GM06990 (cell line): Measurements from ENCODE around the gene FUT3.

Source experiments
- DNase-seq: peaks from one replicate; pipeline ENCODE4 v3.0.0-alpha.2; 2011; ENCODE audit not compliant: insufficient read length; ENCODE audit errors: extremely low read depth
- H3K27me3 ChIP-seq: replicated peaks from 2 replicates; pipeline ENCODE4 v1.6.0; 2011; ENCODE audit warnings: low read length; ENCODE audit not compliant: control insufficient read depth, insufficient read depth
- H3K36me3 ChIP-seq: 2 replicates; pipeline ENCODE4 v1.5.1; 2011; ENCODE audit warnings: low read length; ENCODE audit not compliant: control insufficient read depth, insufficient read depth
- H3K4me3 ChIP-seq: replicated peaks from 2 replicates; pipeline ENCODE4 v1.5.1; 2011; ENCODE audit warnings: low read depth, mild to moderate bottlenecking, control low read depth, low read length
- CTCF ChIP-seq: IDR thresholded peaks from 2 replicates; pipeline ENCODE4 v1.5.1; 2011; ENCODE audit warnings: low read length, control low read depth, mild to moderate bottlenecking, inconsistent platforms; ENCODE audit not compliant: insufficient read depth, poor library complexity, severe bottlenecking

FUT3 gene

GRCh38 chr19:5821521-5822180, 29.6 kb downstream of the FUT3 start:
- no peak for TF ChIP-seq CTCF
- H3K36me3 ChIP-seq: no peaks in the 10 kb centered on the region
- DNase-seq: no peak
- H3K4me3 ChIP-seq: no peak overlapping the region
- H3K27me3 ChIP-seq: no peaks in the 10 kb centered on the region

DNA sequence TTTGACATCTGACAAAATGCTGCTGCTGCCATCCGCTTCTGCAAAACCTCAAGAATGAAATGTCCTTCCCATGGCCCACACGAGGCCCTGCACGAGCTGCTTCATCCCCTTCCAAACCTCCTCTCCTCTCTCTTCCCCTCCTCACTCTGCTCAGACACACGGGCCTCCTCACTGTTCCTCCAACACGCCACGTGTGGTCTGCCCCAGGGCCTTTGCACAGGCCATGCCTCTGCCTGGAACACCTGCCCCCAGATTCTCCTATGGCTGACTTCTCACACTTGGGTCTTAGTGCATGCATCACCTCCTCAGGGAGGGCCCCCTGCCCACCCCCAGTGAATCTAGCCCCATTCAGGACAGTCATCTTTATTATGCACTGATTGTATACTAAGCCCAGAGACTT, 30.5 kb downstream of the FUT3 start:
- Histone ChIP-seq H3K4me3 (no peak overlapping the region), H3K27me3 (no peaks in the 10 kb centered on the region), H3K36me3 (no peaks in the 10 kb centered on the region)
- no peak for DNase-seq
- no peak for TF ChIP-seq CTCF

DNA sequence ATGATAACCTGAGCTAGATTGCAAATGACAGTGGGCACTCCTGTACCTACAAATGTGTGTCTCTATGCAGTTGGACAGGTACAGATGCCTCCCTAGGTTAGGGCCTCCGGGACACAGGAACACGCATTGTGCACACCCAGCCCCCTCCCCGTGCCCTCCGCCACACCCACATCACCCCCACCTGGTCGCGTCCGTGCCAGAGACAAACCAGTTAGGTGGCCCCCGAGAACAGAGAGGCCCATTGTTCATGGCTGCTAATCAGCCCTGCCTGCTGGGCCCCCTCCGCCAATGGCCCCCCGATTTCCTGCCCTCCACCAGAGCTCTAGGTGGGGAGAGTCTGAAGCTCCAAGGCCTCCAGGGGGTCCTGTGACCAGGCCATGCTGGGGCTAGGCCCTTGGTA, 32.7 kb downstream of the FUT3 start:
- TF ChIP-seq CTCF: no peak

GRCh38 chr19:5817218-5817617, 34.0 kb downstream of the FUT3 start:
- no peaks in the 10 kb centered on the region for H3K27me3 ChIP-seq
- no peak overlapping the region for H3K4me3 ChIP-seq
- no peak for TF ChIP-seq CTCF
- DNase-seq: no peak
- no peaks in the 10 kb centered on the region for H3K36me3 ChIP-seq

More for the DNA sequence above, 32.7 kb downstream of the FUT3 start:
- no peak for DNase-seq
- Histone ChIP-seq H3K27me3 (no peaks in the 10 kb centered on the region), H3K4me3 (no peak overlapping the region), H3K36me3 (no peaks in the 10 kb centered on the region)

- Histone ChIP-seq H3K36me3 (no peaks in the 10 kb centered on the region), H3K27me3 (no peaks in the 10 kb centered on the region), H3K4me3 (no peak overlapping the region)
- no peak for TF ChIP-seq CTCF
- DNase-seq: no peak
Observed at GRCh38 chr19:5814852-5815246, 36.4 kb downstream of the FUT3 start.

DNA sequence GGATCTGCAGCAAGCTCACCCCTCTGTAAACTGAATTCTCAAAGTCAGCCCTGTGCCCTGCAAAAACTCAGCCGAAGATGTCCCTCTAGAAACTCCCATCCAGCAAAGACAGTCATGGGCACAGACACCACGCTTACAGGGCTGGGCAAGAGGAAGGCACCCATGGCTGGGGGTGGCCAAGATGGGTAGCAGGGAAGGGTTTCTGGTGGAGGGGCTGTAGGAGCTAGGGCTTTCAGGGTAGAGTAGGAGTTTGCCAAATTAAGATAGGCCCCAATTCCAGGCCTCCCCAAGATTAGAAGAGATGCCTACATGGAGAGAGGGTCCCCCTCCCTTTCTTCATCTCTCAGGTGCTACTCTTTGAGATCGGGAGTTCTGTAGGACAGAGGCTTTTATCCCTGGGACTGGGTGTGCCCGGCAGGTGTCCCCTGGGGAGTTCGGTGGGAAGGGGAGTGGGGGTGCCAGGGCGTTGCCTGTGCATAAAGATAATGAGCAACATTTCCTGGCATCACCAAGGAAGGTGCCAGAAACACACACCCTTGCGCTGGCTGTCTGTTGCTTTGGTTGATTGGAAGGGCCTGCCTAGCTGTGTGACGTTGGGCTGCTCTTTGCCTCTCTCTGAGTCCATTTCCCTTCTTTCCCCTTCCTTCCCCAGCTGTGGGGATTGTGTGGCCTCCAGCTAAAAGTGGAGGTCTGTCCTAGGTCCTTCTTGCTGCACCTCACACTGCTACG, 37.0 kb downstream of the FUT3 start:
- no peak overlapping the region for H3K4me3 ChIP-seq
- no peaks in the 10 kb centered on the region for H3K27me3 ChIP-seq
- no peak for DNase-seq
- no peak for TF ChIP-seq CTCF
- no peaks in the 10 kb centered on the region for H3K36me3 ChIP-seq
